OCI-LY3 (cell line): ENCODE data around the gene AGO3.
"Not testable (repeated sequence)": the region's sequence is repeated elsewhere in the genome, so short reads cannot be mapped to it uniquely, and the experiment has no call there.

Experiments
- H2AFZ ChIP-seq: fragments of 200-600, 300-600 bp; shearing (Covaris generic); 2 replicates; pipeline ENCODE4 v1.6.0; 2014; ENCODE audit warnings: antibody characterized with exemption, low read depth, low read length
- H3K27ac ChIP-seq: fragments of 200-600, 300-600 bp; sonication (generic); 2 replicates; pipeline ENCODE4 v1.5.1; 2014; ENCODE audit warnings: mild to moderate bottlenecking, low read length, moderate library complexity, mixed read lengths
- H3K27me3 ChIP-seq: fragments of 200-600, 300-600 bp; sonication (generic); 2 replicates; pipeline ENCODE4 v1.6.1; 2014; ENCODE audit warnings: low read depth, low read length, mixed read lengths
- H3K36me3 ChIP-seq: fragments of 200-600, 300-600 bp; sonication (generic); replicated peaks from 2 replicates; pipeline ENCODE3; 2014; ENCODE audit warnings: low read depth, low read length, mixed read lengths
- H3K4me1 ChIP-seq: fragments of 300-600, 200-600 bp; sonication (generic); 2 replicates; pipeline ENCODE4 v1.6.1; 2014; ENCODE audit warnings: low read length, mixed read lengths
- H3K4me2 ChIP-seq: fragments of 200-600, 300-600 bp; sonication (generic); 2 replicates; pipeline ENCODE4 v1.6.1; 2014; ENCODE audit warnings: low read length, mixed read lengths
- H3K4me3 ChIP-seq: fragments of 300-600, 200-600 bp; sonication (generic); 2 replicates; pipeline ENCODE4 v1.5.1; 2014; ENCODE audit warnings: antibody characterized with exemption, mild to moderate bottlenecking, low read length, moderate library complexity
- H3K79me2 ChIP-seq: fragments of 300-600, 200-600 bp; shearing (Covaris generic); 2 replicates; pipeline ENCODE4 v1.6.1; 2014; ENCODE audit warnings: mild to moderate bottlenecking, low read length, mixed read lengths
- H3K9ac ChIP-seq: fragments of 300-600, 200-600 bp; shearing (Covaris generic); 2 replicates; pipeline ENCODE4 v1.6.0; 2014; ENCODE audit warnings: mild to moderate bottlenecking, low read length, moderate library complexity
- H3K9me3 ChIP-seq: fragments of 200-600, 300-600 bp; shearing (Covaris generic); 2 replicates; pipeline ENCODE4 v1.6.1; 2014; ENCODE audit warnings: low read length, mixed read lengths; ENCODE audit not compliant: insufficient read depth
- H4K20me1 ChIP-seq: fragments of 200-600, 300-600 bp; sonication (generic); 2 replicates; pipeline ENCODE4 v1.6.1; 2016; ENCODE audit warnings: low read length, mixed read lengths; ENCODE audit not compliant: insufficient read depth
- CTCF ChIP-seq: fragments of 200-600, 300-600 bp; sonication (generic); IDR thresholded peaks from 2 replicates; pipeline ENCODE4 v1.5.1; 2014; ENCODE audit warnings: antibody characterized with exemption, low read length, low read depth
- EZH2phosphoT487 ChIP-seq: fragments of 200-600 bp; shearing (Covaris generic); IDR thresholded peaks from 2 replicates; pipeline ENCODE4 v1.6.1; 2018; ENCODE audit warnings: antibody characterized with exemption, mixed run types, low read depth

AGO3 gene

GRCh38 chr1:35971601-35972000 is 40.7 kb downstream of the AGO3 start:
- Histone ChIP-seq H3K4me3 (no peak overlapping the region), H3K9me3 (no peaks in the 10 kb centered on the region), H3K9ac (no peak overlapping the region), H4K20me1 (no peaks in the 10 kb centered on the region), H3K4me1 (peaks cover 7% of the 10 kb centered on the region), H3K27me3 (no peaks in the 10 kb centered on the region), H3K79me2 (no peaks in the 10 kb centered on the region), H3K27ac (no peak overlapping the region), H2AFZ (no peak overlapping the region), H3K4me2 (no peak overlapping the region), H3K36me3 (peaks cover 23% of the 10 kb centered on the region)
- TF ChIP-seq CTCF (no peak), EZH2phosphoT487 (no peak)

- H3K27ac ChIP-seq, H3K4me3 ChIP-seq, H3K27me3 ChIP-seq, H3K4me2 ChIP-seq, H3K4me1 ChIP-seq, H4K20me1 ChIP-seq, H3K79me2 ChIP-seq, H3K9ac ChIP-seq, H2AFZ ChIP-seq, H3K9me3 ChIP-seq: not testable (repeated sequence)
- peaks cover 23% of the 10 kb centered on the region for H3K36me3 ChIP-seq
These were observed 41.7 kb downstream of the AGO3 start for GRCh38 chr1:35972631-35973030.

- Histone ChIP-seq H3K9me3 (no peaks in the 10 kb centered on the region), H3K4me1 (no peaks in the 10 kb centered on the region), H3K4me3 (no peak overlapping the region), H3K36me3 (no peaks in the 10 kb centered on the region), H3K4me2 (no peak overlapping the region), H3K79me2 (no peaks in the 10 kb centered on the region), H3K27me3 (no peaks in the 10 kb centered on the region), H4K20me1 (no peaks in the 10 kb centered on the region), H3K27ac (no peak overlapping the region), H3K9ac (no peak overlapping the region), H2AFZ (no peak overlapping the region)
- TF ChIP-seq EZH2phosphoT487 (no peak), CTCF (no peak)
These were observed 49.2 kb downstream of the AGO3 start for GRCh38 chr1:35980090-35980489.

- Histone ChIP-seq H3K4me1 (no peaks in the 10 kb centered on the region), H3K27me3 (no peaks in the 10 kb centered on the region), H3K36me3 (no peaks in the 10 kb centered on the region), H3K9ac (no peak overlapping the region), H4K20me1 (no peaks in the 10 kb centered on the region), H3K4me2 (no peak overlapping the region), H3K9me3 (no peaks in the 10 kb centered on the region), H2AFZ (no peak overlapping the region), H3K27ac (no peak overlapping the region), H3K4me3 (no peak overlapping the region), H3K79me2 (no peaks in the 10 kb centered on the region)
- TF ChIP-seq EZH2phosphoT487: no peak
- TF ChIP-seq CTCF: no peak
These were observed 57.3 kb downstream of the AGO3 start for GRCh38 chr1:35988237-35988636.

- H3K4me3 ChIP-seq: no peak overlapping the region
- H3K4me2 ChIP-seq: no peak overlapping the region
- H3K79me2 ChIP-seq: no peaks in the 10 kb centered on the region
- H4K20me1 ChIP-seq: no peaks in the 10 kb centered on the region
- no peaks in the 10 kb centered on the region for H3K36me3 ChIP-seq
- H3K27me3 ChIP-seq: no peaks in the 10 kb centered on the region
- TF ChIP-seq CTCF (no peak), EZH2phosphoT487 (no peak)
- H3K27ac ChIP-seq: no peak overlapping the region
- H3K9me3 ChIP-seq: no peaks in the 10 kb centered on the region
- no peak overlapping the region for H3K9ac ChIP-seq
- H3K4me1 ChIP-seq: no peaks in the 10 kb centered on the region
- no peak overlapping the region for H2AFZ ChIP-seq
These were observed 76.1 kb downstream of the AGO3 start for GRCh38 chr1:36006941-36007500.
